Right atrium auricular region (tissue), 2 donors: ENCODE results near the gene ADAM17. TPM values are rescaled to one million over a fixed set of nuclear protein-coding genes. Genes with fewer than 3 reads are reported as not detected.

ENCODE experiments used
- DNase-seq: peaks from one replicate; pipeline ENCODE4 v3.0.0-alpha.2; 2019; ENCODE audit warnings: low spot score
- H3K27ac ChIP-seq, 2 donors: fragments of 200-600 bp; sonication (generic); 1 replicate in 1 of 2; 2 replicates in 1 of 2; pipeline ENCODE4 v1.5.1; 2016 to 2019
- H3K27me3 ChIP-seq, 2 donors: fragments of 200-600 bp; sonication (generic); one replicate each; pipeline versions ENCODE4 v1.5.1 to v1.6.0; 2017 to 2019
- H3K36me3 ChIP-seq: fragments of 200-600 bp; sonication (generic); one replicate; pipeline ENCODE4 v1.5.1; 2016
- H3K4me1 ChIP-seq, 2 donors: fragments of 200-600 bp; sonication (generic); one replicate each; pipeline versions ENCODE4 v1.5.1 to v1.6.0; 2017 to 2019
- H3K4me3 ChIP-seq, 2 donors: fragments of 200-600 bp; sonication (generic); 1 replicate in 1 of 2; 2 replicates in 1 of 2; pipeline ENCODE4 v1.5.1; 2017 to 2019; ENCODE audit warnings: mild to moderate bottlenecking in 1 of 2, moderate library complexity in 1 of 2
- H3K9me3 ChIP-seq, 2 donors: fragments of 200-600 bp; sonication (generic); one replicate each; pipeline ENCODE4 v1.5.1; 2019
- total RNA-seq, 2 donors: library from RNA; depleted of rRNA; stranded (reverse); fragments of >200 nt; gene quantifications; one replicate each; pipeline ENCODE4 v1.1.0, GENCODE V29; 2016
- TF ChIP-seq, protein P1 (sequence below), 2 donors: fragments of 200-600 bp; sonication (generic); IDR thresholded peaks; one replicate each; pipeline ENCODE4 v1.5.1; 2019; ENCODE audit warnings: antibody characterized with exemption in 2 of 2

The ADAM17 gene
- total RNA-seq, 2 donors from 2014 or later = 12.2 to 16.4 TPM

GRCh38 chr2:9466147-9466683 is 89.4 kb downstream of the ADAM17 start:
- no peak for DNase-seq
- H3K27ac ChIP-seq = no peak overlapping the region
- H3K27me3 ChIP-seq = no peaks in the 10 kb centered on the region
- H3K4me1 ChIP-seq = no peaks in the 10 kb centered on the region
- H3K36me3 ChIP-seq = peaks cover 5% of the 10 kb centered on the region
- H3K4me3 ChIP-seq = no peak overlapping the region
- TF ChIP-seq, protein P1, sequence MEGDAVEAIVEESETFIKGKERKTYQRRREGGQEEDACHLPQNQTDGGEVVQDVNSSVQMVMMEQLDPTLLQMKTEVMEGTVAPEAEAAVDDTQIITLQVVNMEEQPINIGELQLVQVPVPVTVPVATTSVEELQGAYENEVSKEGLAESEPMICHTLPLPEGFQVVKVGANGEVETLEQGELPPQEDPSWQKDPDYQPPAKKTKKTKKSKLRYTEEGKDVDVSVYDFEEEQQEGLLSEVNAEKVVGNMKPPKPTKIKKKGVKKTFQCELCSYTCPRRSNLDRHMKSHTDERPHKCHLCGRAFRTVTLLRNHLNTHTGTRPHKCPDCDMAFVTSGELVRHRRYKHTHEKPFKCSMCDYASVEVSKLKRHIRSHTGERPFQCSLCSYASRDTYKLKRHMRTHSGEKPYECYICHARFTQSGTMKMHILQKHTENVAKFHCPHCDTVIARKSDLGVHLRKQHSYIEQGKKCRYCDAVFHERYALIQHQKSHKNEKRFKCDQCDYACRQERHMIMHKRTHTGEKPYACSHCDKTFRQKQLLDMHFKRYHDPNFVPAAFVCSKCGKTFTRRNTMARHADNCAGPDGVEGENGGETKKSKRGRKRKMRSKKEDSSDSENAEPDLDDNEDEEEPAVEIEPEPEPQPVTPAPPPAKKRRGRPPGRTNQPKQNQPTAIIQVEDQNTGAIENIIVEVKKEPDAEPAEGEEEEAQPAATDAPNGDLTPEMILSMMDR (IDR thresholded peaks at IDR 0.05) = no peak
- no peaks in the 10 kb centered on the region for H3K9me3 ChIP-seq

DNA sequence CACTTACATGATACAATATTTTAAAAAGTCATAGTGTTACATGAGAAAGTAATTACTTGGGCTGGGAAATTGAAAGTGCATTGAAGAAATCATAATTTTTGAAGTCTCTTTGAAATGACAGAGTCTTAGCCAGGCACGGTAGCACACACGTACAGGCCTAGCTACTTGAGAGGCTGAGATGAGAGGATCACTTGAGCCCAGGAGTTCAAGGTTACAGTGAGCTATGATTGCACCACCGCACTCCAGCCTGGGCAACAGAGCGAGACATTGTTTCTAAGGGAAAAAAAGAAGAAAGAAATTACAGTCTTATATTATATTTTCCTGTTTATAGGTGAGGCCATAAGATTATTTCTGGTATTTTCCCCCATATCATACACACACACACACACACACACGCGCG is 90.5 kb downstream of the ADAM17 start:
- H3K4me3 ChIP-seq = no peak overlapping the region
- no peaks in the 10 kb centered on the region for H3K4me1 ChIP-seq
- no peak for DNase-seq
- H3K36me3 ChIP-seq = peaks cover 5% of the 10 kb centered on the region
- no peaks in the 10 kb centered on the region for H3K27me3 ChIP-seq
- H3K9me3 ChIP-seq = no peaks in the 10 kb centered on the region
- TF ChIP-seq, protein P1 (IDR thresholded peaks at IDR 0.05) = no peak
- no peak overlapping the region for H3K27ac ChIP-seq

GRCh38 chr2:9463698-9464034 is 92.0 kb downstream of the ADAM17 start:
- H3K36me3 ChIP-seq = peaks cover 5% of the 10 kb centered on the region
- H3K9me3 ChIP-seq = no peaks in the 10 kb centered on the region
- TF ChIP-seq, protein P1 (IDR thresholded peaks at IDR 0.05) = no peak
- DNase-seq = no peak
- H3K27me3 ChIP-seq = no peaks in the 10 kb centered on the region
- H3K4me3 ChIP-seq = no peak overlapping the region
- no peak overlapping the region for H3K27ac ChIP-seq
- no peaks in the 10 kb centered on the region for H3K4me1 ChIP-seq

DNA sequence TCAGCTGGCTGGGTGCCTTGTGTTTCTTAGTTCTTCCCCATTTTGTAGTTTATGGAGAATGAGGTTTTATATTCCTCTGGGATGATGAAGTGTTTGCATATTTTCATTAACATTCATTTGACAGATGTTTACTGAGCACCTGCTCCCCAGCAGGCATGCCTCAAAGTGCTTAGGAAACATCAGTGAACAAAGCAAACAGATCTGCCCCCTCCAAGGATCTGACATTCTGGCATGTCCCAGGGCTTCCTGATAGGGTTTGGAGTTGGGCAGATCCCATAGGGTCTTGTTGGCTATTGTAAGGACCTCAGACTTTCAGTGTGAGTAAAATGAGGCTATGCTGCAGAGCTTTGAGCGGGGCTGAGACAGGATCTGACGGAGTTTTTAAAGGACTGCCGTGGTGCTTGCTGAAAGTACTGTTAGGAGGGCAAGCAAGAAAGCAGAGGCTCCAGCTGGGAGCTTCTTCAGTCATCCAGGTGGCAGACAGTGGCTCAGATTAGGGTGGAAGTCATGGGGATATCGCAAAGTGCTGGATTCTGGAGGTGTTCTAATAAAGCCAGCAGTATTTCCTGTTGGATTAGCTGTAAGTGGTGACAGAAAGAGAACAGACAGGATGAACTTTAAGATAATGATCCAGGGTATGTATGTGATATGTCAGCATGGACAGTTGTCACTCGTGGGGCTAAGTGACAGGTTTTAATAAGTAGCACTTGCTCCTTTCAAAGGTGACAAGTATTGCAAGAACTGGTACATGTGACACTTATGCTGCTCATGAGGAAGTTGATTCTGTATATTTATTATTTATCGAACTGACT is 92.5 kb downstream of the ADAM17 start:
- DNase-seq = no peak
- no peaks in the 10 kb centered on the region for H3K9me3 ChIP-seq
- no peaks in the 10 kb centered on the region for H3K27me3 ChIP-seq
- peaks cover 5% of the 10 kb centered on the region for H3K36me3 ChIP-seq
- H3K4me1 ChIP-seq = no peaks in the 10 kb centered on the region
- H3K27ac ChIP-seq = no peak overlapping the region
- no peak overlapping the region for H3K4me3 ChIP-seq
- TF ChIP-seq, protein P1 (IDR thresholded peaks at IDR 0.05) = no peak

DNA sequence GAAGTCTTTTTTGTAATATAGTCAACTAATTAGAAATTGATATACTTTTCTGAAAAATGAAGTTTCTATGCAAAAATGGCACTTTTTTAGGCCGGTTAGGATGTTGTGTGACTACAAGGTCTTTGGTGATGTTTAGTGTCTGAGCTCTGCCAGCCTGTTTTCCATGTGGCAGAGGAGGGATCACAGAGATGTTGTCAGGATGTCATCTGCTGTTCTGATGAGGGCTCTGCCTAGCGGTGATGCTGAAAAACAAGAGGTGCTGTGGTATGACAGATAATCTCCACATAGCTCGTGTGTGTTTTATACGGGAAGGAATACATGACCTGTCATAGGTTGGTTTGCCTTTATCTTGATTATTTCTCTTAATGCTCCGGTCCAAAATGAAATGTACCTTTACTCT is 93.3 kb downstream of the ADAM17 start:
- H3K4me3 ChIP-seq = no peak overlapping the region
- H3K9me3 ChIP-seq = no peaks in the 10 kb centered on the region
- H3K27ac ChIP-seq = no peak overlapping the region
- H3K36me3 ChIP-seq = no peaks in the 10 kb centered on the region
- TF ChIP-seq, protein P1 (IDR thresholded peaks at IDR 0.05) = no peak
- no peaks in the 10 kb centered on the region for H3K4me1 ChIP-seq
- no peak for DNase-seq
- H3K27me3 ChIP-seq = no peaks in the 10 kb centered on the region
